Measurements from ENCODE around the gene MAG.

Gene MAG

GRCh38 chr19:35291916-35292315 lies at the start of gene MAG:
TSS of gene MAG (plus strand) at chr19:35292161. CDS start at chr19:35295409, 3,248 bp downstream.
- in situ Hi-C loops (cut with MboI; ENCODE audit: low sequenced_read_pairs), result no loop called here

- in situ Hi-C loops (cut with MboI; ENCODE audit: low sequenced_read_pairs), result no loop called here
Measured at GRCh38 chr19:35246466-35247092, 45.4 kb upstream of the MAG start.

- in situ Hi-C loops (cut with MboI; ENCODE audit: low sequenced_read_pairs), result no loop called here
Measured at GRCh38 chr19:35247526-35248309, 44.2 kb upstream of the MAG start.

- in situ Hi-C loops (cut with MboI; ENCODE audit: low sequenced_read_pairs), result no loop called here
Measured at GRCh38 chr19:35248310-35249145, 43.4 kb upstream of the MAG start, which contains the start of gene LSR. TSS of gene LSR (plus strand) at chr19:35249002. CDS start at chr19:35249023, 21 bp downstream.

GRCh38 chr19:35249146-35249847 lies 42.7 kb upstream of the MAG start:
- in situ Hi-C loops (cut with MboI; ENCODE audit: low sequenced_read_pairs), result no loop called here

GRCh38 chr19:35249848-35250711 lies 41.9 kb upstream of the MAG start:
- in situ Hi-C loops (cut with MboI; ENCODE audit: low sequenced_read_pairs), result no loop called here

- in situ Hi-C loops (cut with MboI; ENCODE audit: low sequenced_read_pairs), result no loop called here
Measured at GRCh38 chr19:35251456-35251855, 40.5 kb upstream of the MAG start.

- in situ Hi-C loops (cut with MboI; ENCODE audit: low sequenced_read_pairs), result no loop called here
Measured at GRCh38 chr19:35253316-35254286, 38.4 kb upstream of the MAG start.

GRCh38 chr19:35254341-35255297 lies 37.3 kb upstream of the MAG start:
- in situ Hi-C loops (cut with MboI; ENCODE audit: low sequenced_read_pairs), result no loop called here

- in situ Hi-C loops (cut with MboI; ENCODE audit: low sequenced_read_pairs), result no loop called here
Measured at GRCh38 chr19:35256566-35256965, 35.4 kb upstream of the MAG start.

GRCh38 chr19:35257113-35257461 lies 34.9 kb upstream of the MAG start:
- in situ Hi-C loops (cut with MboI; ENCODE audit: low sequenced_read_pairs), result no loop called here

GRCh38 chr19:35260694-35261304 lies 31.2 kb upstream of the MAG start:
- in situ Hi-C loops (cut with MboI; ENCODE audit: low sequenced_read_pairs), result no loop called here

- in situ Hi-C loops (cut with MboI; ENCODE audit: low sequenced_read_pairs), result no loop called here
Measured at GRCh38 chr19:35261356-35262100, 30.4 kb upstream of the MAG start.

- in situ Hi-C loops (cut with MboI; ENCODE audit: low sequenced_read_pairs), result no loop called here
Measured at GRCh38 chr19:35262101-35262761, 29.7 kb upstream of the MAG start.

GRCh38 chr19:35264268-35265125 lies 27.5 kb upstream of the MAG start:
- in situ Hi-C loops (cut with MboI; ENCODE audit: low sequenced_read_pairs), result no loop called here
